HG03439 (cell line): ENCODE results near the gene CDH19.

Source experiments
- ATAC-seq: cut with Tn5 transposase; IDR thresholded peaks from one replicate; pipeline ENCODE4 v1.9.1; 2021; ENCODE audit warnings: mild to moderate bottlenecking, moderate library complexity; ENCODE audit not compliant: unreplicated experiment

CDH19 gene

GRCh38 chr18:66571845-66572244 is 32.0 kb downstream of the CDH19 start:
- no peak for ATAC-seq

GRCh38 chr18:66566616-66567015 is 37.3 kb downstream of the CDH19 start:
- ATAC-seq, result no peak

- no peak for ATAC-seq
These were observed 39.7 kb downstream of the CDH19 start for GRCh38 chr18:66564236-66564635.

- no peak for ATAC-seq
These were observed 41.6 kb downstream of the CDH19 start for GRCh38 chr18:66562279-66562678.

- no peak for ATAC-seq
These were observed 43.8 kb downstream of the CDH19 start for GRCh38 chr18:66560094-66560493.

GRCh38 chr18:66558773-66559172 is 45.1 kb downstream of the CDH19 start:
- ATAC-seq, result no peak

- ATAC-seq, result no peak
These were observed 46.8 kb downstream of the CDH19 start for GRCh38 chr18:66557091-66557490.

- no peak for ATAC-seq
These were observed 48.3 kb downstream of the CDH19 start for GRCh38 chr18:66555585-66555984.

GRCh38 chr18:66553824-66554223 is 50.1 kb downstream of the CDH19 start:
- no peak for ATAC-seq

GRCh38 chr18:66550366-66550765 is 53.5 kb downstream of the CDH19 start:
- ATAC-seq, result no peak

GRCh38 chr18:66548747-66549146 is 55.1 kb downstream of the CDH19 start:
- ATAC-seq, result no peak

GRCh38 chr18:66534110-66534509 is 69.8 kb downstream of the CDH19 start:
- no peak for ATAC-seq

- no peak for ATAC-seq
These were observed 70.2 kb downstream of the CDH19 start for GRCh38 chr18:66533693-66534092.

GRCh38 chr18:66523219-66523991 is 80.5 kb downstream of the CDH19 start:
- no peak for ATAC-seq

GRCh38 chr18:66513996-66514395 is 89.9 kb downstream of the CDH19 start:
- no peak for ATAC-seq

GRCh38 chr18:66511792-66512191 is 92.1 kb downstream of the CDH19 start:
- no peak for ATAC-seq

GRCh38 chr18:66511289-66511688 is 92.6 kb downstream of the CDH19 start:
- ATAC-seq, result no peak

GRCh38 chr18:66510357-66511045 is 93.4 kb downstream of the CDH19 start:
- no peak for ATAC-seq

GRCh38 chr18:66508937-66509336 is 95.0 kb downstream of the CDH19 start:
- no peak for ATAC-seq

- no peak for ATAC-seq
These were observed 97.7 kb downstream of the CDH19 start for GRCh38 chr18:66506178-66506577.

- ATAC-seq, result no peak
These were observed 106.5 kb downstream of the CDH19 start for GRCh38 chr18:66497351-66497750.

GRCh38 chr18:66495844-66496243 is 108.0 kb downstream of the CDH19 start:
- no peak for ATAC-seq
